Measurements from ENCODE around the gene COL26A1. TPM values are rescaled to one million over a fixed set of nuclear protein-coding genes. Genes with fewer than 3 reads are reported as not detected.
"Not testable (repeated sequence)": the region's sequence is repeated elsewhere in the genome, so short reads cannot be mapped to it uniquely, and the experiment has no call there.

Gene COL26A1
- total and polyA plus RNA-seq, 5 donors: 0.09 to 0.11 TPM; not detected in 3

GRCh38 chr7:101554584-101555268 lies 192.1 kb downstream of the COL26A1 start:
- no peaks in the 10 kb centered on the region for H3K27me3 ChIP-seq (ENCODE audit: control insufficient read depth, insufficient read depth)
- DNase-seq: no peak
- WGBS: 84% methylated on average over 6 of the region's 6 CpGs
- no peak for ATAC-seq
- no peak overlapping the region for H3K27ac ChIP-seq (ENCODE audit: low read length)
- no peaks in the 10 kb centered on the region for H3K9me3 ChIP-seq (ENCODE audit: control insufficient read depth, low read length)
- H3K4me3 ChIP-seq (ENCODE audit: low read length): no peak overlapping the region
- no peaks in the 10 kb centered on the region for H3K4me1 ChIP-seq (ENCODE audit: control insufficient read depth, insufficient read depth, low read length)
- intact Hi-C loops (cut with DNase I): no loop called here

DNA sequence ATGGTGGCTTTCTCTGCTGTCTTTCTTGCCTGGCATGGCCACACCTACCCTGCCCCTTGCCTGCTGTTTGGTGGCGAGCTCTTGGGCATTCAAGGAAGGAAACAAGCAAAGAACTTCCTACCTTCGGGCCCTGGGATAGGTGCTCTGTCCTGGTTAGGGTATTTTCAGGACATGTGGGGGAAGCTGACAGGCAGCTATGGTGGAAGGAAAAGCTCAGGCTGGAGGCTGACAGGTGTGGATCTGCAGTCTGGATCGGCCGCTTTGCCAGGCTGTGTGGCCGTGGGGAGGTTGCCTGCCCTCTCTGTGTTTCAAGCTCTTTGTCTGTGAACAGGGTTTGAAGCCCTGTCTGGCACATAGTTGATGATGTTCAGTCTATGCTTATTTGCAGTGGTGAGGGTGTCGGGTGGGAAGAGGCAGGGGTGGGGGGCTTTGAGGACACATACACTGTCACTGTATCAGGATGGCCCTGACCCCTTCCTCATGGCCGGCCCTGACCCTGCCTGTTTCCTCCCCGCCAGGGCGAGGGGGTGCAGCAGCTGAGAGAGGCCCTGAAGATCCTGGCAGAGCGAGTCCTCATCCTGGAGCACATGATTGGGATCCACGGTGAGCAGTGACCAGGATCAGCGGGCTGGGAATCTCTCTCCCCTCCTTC lies 192.7 kb downstream of the COL26A1 start:
- Histone ChIP-seq H3K27ac (ENCODE audit: low read length) (no peak overlapping the region), H3K4me3 (ENCODE audit: low read length) (no peak overlapping the region), H3K27me3 (ENCODE audit: control insufficient read depth, insufficient read depth) (no peaks in the 10 kb centered on the region), H3K4me1 (ENCODE audit: control insufficient read depth, insufficient read depth, low read length) (no peaks in the 10 kb centered on the region), H3K9me3 (ENCODE audit: control insufficient read depth, low read length) (no peaks in the 10 kb centered on the region)
- ATAC-seq: no peak
- DNase-seq: no peak
- intact Hi-C loops (cut with DNase I): no loop called here
- 88% methylated on average over 12 of the region's 12 CpGs for WGBS

DNA sequence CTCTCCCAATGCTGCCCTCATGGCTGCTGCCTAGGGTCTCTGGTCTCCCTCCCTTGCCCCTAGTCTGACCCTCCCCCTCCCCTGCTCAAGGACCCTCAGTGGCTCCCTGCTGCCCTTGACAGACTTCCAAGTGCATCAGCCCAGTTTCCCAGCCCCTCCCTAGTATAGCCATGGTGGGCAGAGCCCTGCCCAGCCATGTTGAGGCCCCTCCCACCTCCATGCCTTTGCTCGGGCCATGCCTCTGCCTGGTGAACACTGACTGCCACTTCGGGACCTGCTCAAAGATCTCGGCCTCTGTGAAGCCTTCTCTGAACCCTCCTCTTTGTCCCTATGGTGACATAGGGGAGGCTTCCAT lies 193.2 kb downstream of the COL26A1 start:
- DNase-seq: no peak
- intact Hi-C loops (cut with DNase I): no loop called here

DNA sequence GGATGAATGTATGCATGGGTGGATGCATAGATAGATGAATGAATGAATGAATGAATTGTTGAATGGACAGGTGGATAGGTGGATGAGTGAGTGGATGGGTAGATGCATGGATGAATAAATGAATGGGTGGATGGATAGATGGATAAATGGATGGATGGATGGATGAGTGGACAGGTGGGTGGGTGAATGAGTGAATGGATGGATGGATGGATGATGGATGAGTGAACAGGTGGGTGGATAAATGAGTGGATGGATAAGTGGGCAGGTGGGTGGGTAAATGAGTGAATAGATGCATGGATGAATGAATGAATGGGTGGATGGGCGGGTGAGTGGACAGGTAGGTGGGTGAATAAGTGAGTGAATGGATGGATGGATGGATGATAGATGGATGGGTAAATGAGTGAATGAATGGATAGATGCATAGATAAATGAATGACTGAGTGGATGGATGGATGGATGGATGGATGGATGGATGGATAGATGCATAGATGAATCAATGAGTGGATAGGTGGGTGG lies 193.8 kb downstream of the COL26A1 start:
- intact Hi-C loops (cut with DNase I): no loop called here
- Histone ChIP-seq H3K4me3 (ENCODE audit: low read length) (no peak overlapping the region), H3K4me1 (ENCODE audit: control insufficient read depth, insufficient read depth, low read length) (no peaks in the 10 kb centered on the region), H3K27ac (ENCODE audit: low read length) (no peak overlapping the region), H3K9me3 (ENCODE audit: control insufficient read depth, low read length) (no peaks in the 10 kb centered on the region), H3K27me3 (ENCODE audit: control insufficient read depth, insufficient read depth) (no peaks in the 10 kb centered on the region)
- 92% methylated on average over 1 of the region's 1 CpG for WGBS
- ATAC-seq (no peak), DNase-seq (no peak)

More for the DNA sequence above, 193.2 kb downstream of the COL26A1 start:
- no peak overlapping the region for H3K27ac ChIP-seq (ENCODE audit: low read length)
- H3K4me3 ChIP-seq (ENCODE audit: low read length): no peak overlapping the region
- no peaks in the 10 kb centered on the region for H3K4me1 ChIP-seq (ENCODE audit: control insufficient read depth, insufficient read depth, low read length)
- 72% methylated on average over 3 of the region's 3 CpGs for WGBS
- no peaks in the 10 kb centered on the region for H3K9me3 ChIP-seq (ENCODE audit: control insufficient read depth, low read length)
- ATAC-seq: no peak
- no peaks in the 10 kb centered on the region for H3K27me3 ChIP-seq (ENCODE audit: control insufficient read depth, insufficient read depth)

DNA sequence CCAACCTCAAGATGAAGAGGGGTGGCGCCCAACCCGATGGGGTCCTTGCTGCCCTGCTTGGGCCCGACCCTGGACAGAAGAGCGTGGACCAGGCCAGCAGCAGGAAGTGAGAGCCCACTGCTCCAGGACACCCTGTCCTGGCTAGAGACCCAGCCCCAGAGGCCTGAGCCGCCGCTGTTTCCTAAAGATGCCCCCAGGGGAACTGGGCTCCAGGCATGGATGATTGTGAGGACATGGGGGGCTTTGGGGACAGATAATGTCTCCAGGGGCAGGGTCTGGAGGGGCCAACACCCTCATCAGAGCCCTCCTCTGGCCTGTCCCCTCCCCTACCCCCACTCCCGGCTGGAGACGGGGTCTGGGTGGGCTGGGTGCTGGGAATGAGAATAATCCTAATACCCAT lies 194.7 kb downstream of the COL26A1 start:
- H3K4me1 ChIP-seq (ENCODE audit: control insufficient read depth, insufficient read depth, low read length): no peaks in the 10 kb centered on the region
- intact Hi-C loops (cut with DNase I): no loop called here
- no peak overlapping the region for H3K27ac ChIP-seq (ENCODE audit: low read length)
- H3K27me3 ChIP-seq (ENCODE audit: control insufficient read depth, insufficient read depth): no peaks in the 10 kb centered on the region
- ATAC-seq: no peak
- WGBS: 79% methylated on average over 8 of the region's 8 CpGs
- H3K9me3 ChIP-seq (ENCODE audit: control insufficient read depth, low read length): no peaks in the 10 kb centered on the region
- DNase-seq: no peak
- H3K4me3 ChIP-seq (ENCODE audit: low read length): no peak overlapping the region

DNA sequence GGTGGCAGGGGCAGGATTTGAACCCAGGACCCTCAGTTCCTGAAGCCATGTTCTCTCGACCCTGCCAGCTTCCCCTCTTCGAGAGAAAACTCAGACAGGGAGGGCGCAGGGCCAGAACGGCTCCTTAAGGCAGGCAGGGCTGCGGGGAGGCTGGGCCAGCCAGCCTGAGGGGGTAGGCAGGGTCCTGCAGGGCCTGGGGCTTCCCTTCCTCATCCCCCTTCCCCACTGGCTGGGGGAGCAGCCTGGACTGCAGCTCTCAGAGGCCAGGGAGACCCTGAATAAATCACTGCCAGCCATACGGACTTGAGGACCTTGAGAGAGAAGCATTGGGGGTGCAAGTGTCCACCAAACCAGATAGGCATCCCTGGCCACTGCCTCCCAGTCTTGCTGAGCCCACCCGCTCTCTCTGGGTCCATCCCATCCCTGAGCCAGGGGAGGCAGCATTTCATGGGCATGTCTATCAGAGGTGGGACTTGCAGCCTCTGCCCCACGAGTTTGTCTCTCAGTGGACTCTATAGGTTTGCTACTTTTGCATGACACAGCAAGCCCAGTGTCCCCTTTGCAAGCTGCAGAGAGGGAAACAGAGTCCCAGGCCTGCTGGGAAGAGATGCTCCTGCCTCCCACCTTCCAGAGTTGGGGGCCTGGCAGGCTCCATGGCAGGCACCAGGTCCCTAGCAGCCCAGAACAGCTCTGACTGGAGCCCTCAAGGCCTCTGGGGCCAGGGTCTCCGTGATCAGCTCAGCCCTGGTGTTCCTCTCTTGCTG lies 195.5 kb downstream of the COL26A1 start:
- H3K4me3 ChIP-seq (ENCODE audit: low read length): no peak overlapping the region
- no peak overlapping the region for H3K27ac ChIP-seq (ENCODE audit: low read length)
- DNase-seq: no peak
- ATAC-seq: no peak
- no peaks in the 10 kb centered on the region for H3K9me3 ChIP-seq (ENCODE audit: control insufficient read depth, low read length)
- WGBS: 67% methylated on average over 9 of the region's 9 CpGs
- H3K4me1 ChIP-seq (ENCODE audit: control insufficient read depth, insufficient read depth, low read length): no peaks in the 10 kb centered on the region
- intact Hi-C loops (cut with DNase I): no loop called here
- H3K27me3 ChIP-seq (ENCODE audit: control insufficient read depth, insufficient read depth): no peaks in the 10 kb centered on the region

DNA sequence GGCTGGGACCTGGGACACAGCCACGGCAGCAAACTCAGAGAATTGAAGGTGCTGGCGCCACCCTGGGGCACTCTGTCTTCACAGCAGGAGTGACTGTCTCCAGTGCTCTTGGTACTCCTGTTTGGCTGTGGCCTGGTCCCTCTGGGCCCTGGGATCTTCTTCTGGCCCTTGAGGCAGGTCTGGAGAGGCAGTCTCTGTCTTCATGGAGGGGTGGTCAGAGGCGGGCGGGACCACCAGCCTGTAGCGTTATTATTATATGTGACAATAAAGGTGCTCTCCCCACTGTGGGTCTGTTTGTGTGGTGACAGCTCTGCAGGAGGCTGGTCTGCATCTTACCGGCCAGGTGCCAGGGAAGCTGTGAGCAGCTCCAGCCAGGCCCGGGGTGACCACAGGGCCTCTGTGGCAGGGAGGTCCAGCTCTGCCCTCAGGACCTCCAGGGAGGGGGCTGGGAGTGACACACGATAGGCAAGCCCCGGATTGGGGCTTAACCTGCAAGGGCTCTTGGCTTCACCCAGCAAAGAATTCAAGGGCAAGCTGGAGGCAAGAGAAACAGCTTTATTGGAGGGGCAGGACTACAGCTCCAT lies 196.2 kb downstream of the COL26A1 start:
- no peaks in the 10 kb centered on the region for H3K27me3 ChIP-seq (ENCODE audit: control insufficient read depth, insufficient read depth)
- H3K4me1 ChIP-seq (ENCODE audit: control insufficient read depth, insufficient read depth, low read length): no peaks in the 10 kb centered on the region
- no peaks in the 10 kb centered on the region for H3K9me3 ChIP-seq (ENCODE audit: control insufficient read depth, low read length)
- ATAC-seq (no peak), DNase-seq (no peak)
- intact Hi-C loops (cut with DNase I): no loop called here
- no peak overlapping the region for H3K4me3 ChIP-seq (ENCODE audit: low read length)
- WGBS: 78% methylated on average over 9 of the region's 9 CpGs
- H3K27ac ChIP-seq (ENCODE audit: low read length): no peak overlapping the region

- no peaks in the 10 kb centered on the region for H3K4me1 ChIP-seq (ENCODE audit: control insufficient read depth, insufficient read depth, low read length)
- ATAC-seq (no peak), DNase-seq (no peak)
- no peaks in the 10 kb centered on the region for H3K27me3 ChIP-seq (ENCODE audit: control insufficient read depth, insufficient read depth)
- H3K9me3 ChIP-seq (ENCODE audit: control insufficient read depth, low read length): no peaks in the 10 kb centered on the region
- no peak overlapping the region for H3K4me3 ChIP-seq (ENCODE audit: low read length)
- 100% methylated on average over 1 of the region's 1 CpG for WGBS
- no peak overlapping the region for H3K27ac ChIP-seq (ENCODE audit: low read length)
- intact Hi-C loops (cut with DNase I): no loop called here
Measured at GRCh38 chr7:101559586-101559985, 196.9 kb downstream of the COL26A1 start.

DNA sequence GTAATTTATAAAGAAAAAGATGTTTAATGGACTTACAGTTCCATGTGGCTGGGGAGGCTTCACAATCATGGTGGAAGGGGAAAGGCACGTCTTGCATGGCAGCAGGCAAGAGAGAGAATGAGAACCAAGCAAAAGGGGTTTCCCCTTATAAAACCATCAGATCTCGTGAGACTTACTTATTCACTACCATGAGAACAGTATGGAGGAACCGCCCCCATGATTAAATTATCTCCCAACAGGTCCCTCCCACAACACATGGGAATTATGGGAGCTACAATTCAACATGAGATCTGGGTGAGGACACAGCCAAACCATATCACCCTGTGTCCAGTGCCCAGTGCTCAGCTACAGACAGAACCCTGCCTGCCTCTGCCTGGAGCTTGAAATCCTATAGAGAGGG lies 197.3 kb downstream of the COL26A1 start:
- H3K27me3 ChIP-seq (ENCODE audit: control insufficient read depth, insufficient read depth); H3K4me3 ChIP-seq (ENCODE audit: low read length); H3K27ac ChIP-seq (ENCODE audit: low read length); intact Hi-C loops (cut with DNase I); ATAC-seq; H3K4me1 ChIP-seq (ENCODE audit: control insufficient read depth, insufficient read depth, low read length); DNase-seq; H3K9me3 ChIP-seq (ENCODE audit: control insufficient read depth, low read length): not testable (repeated sequence)
- WGBS: 82% methylated on average over 3 of the region's 3 CpGs

DNA sequence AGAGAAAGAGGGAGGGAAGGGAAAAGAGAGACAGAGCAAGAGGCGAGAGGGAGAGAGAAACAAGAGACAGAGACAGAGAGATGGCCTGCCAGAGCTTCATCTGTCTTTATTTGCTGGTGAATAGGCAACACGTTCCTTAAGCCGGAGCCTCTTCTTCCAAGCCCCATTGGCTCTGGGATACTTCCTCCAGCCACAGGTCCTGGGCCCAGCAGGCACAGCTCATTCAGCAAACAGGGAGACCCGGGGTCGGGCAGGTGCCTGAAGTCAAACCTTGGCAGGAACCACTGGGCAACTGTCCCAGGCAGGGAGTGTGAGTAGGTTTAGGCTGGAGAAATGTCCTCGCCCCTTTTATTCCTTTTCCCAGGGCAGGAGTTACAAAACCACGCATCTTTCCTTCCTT lies 198.2 kb downstream of the COL26A1 start:
- Histone ChIP-seq H3K4me3 (ENCODE audit: low read length) (no peak overlapping the region), H3K27me3 (ENCODE audit: control insufficient read depth, insufficient read depth) (no peaks in the 10 kb centered on the region), H3K4me1 (ENCODE audit: control insufficient read depth, insufficient read depth, low read length) (no peaks in the 10 kb centered on the region), H3K9me3 (ENCODE audit: control insufficient read depth, low read length) (no peaks in the 10 kb centered on the region), H3K27ac (ENCODE audit: low read length) (no peak overlapping the region)
- 69% methylated on average over 7 of the region's 7 CpGs for WGBS
- no peak for ATAC-seq
- intact Hi-C loops (cut with DNase I): no loop called here
- no peak for DNase-seq

DNA sequence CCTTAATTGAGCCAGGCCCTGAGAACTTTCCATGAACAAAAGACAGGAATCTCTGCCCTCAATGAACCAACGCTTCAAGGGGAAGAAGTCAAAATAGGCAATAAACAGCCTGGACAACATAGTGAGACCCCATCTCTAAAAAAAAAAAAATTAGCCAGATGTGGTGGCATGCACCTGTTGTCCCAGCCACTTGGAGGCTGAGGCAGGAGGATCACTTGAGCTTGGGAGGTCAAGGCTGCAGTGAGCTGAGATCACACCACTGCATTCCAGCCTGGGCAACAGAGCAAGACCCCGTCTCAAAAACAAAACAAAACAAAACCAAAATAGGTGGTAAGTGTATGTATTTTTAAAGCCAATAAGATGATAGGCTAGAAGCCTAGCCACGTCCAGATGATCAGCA lies 198.6 kb downstream of the COL26A1 start:
- H3K9me3 ChIP-seq (ENCODE audit: control insufficient read depth, low read length); H3K4me3 ChIP-seq (ENCODE audit: low read length); DNase-seq; H3K27me3 ChIP-seq (ENCODE audit: control insufficient read depth, insufficient read depth); H3K27ac ChIP-seq (ENCODE audit: low read length); ATAC-seq; intact Hi-C loops (cut with DNase I); H3K4me1 ChIP-seq (ENCODE audit: control insufficient read depth, insufficient read depth, low read length): not testable (repeated sequence)
- 72% methylated on average over 3 of the region's 3 CpGs for WGBS
